Ishikawa (cell line): ENCODE data around the gene GNA15.

Experiments used
- CEBPB ChIP-seq: IDR thresholded peaks from 2 replicates; pipeline ENCODE4 v1.6.1; 2012
- CREB1 ChIP-seq: IDR thresholded peaks from 2 replicates; pipeline ENCODE4 v1.6.1; 2012; ENCODE audit warnings: low read depth
- EGR1 ChIP-seq: IDR thresholded peaks from 2 replicates; pipeline ENCODE4 v1.6.1; 2012
- EP300 ChIP-seq: IDR thresholded peaks from 2 replicates; pipeline ENCODE4 v1.6.1; 2012; ENCODE audit warnings: borderline replicate concordance
- FOXM1 ChIP-seq: IDR thresholded peaks from 2 replicates; pipeline ENCODE4 v1.6.1; 2012; ENCODE audit warnings: low read depth, borderline replicate concordance
- RAD21 ChIP-seq: IDR thresholded peaks from 2 replicates; pipeline ENCODE4 v1.6.1; 2012; ENCODE audit warnings: low read depth
- TAF1 ChIP-seq: IDR thresholded peaks from 2 replicates; pipeline ENCODE4 v1.6.1; 2012; ENCODE audit warnings: low read depth, mild to moderate bottlenecking
- TCF12 ChIP-seq: IDR thresholded peaks from 2 replicates; pipeline ENCODE4 v1.6.1; 2012; ENCODE audit warnings: low read depth
- TEAD4 ChIP-seq: IDR thresholded peaks from 2 replicates; pipeline ENCODE4 v1.6.1; 2012
- YY1 ChIP-seq: IDR thresholded peaks from 2 replicates; pipeline ENCODE4 v1.6.1; 2012; ENCODE audit warnings: low read depth
- ZBTB7A ChIP-seq: IDR thresholded peaks from 2 replicates; pipeline ENCODE4 v1.6.1; 2012; ENCODE audit warnings: low read depth
- TF ChIP-seq, protein P1 (sequence below): IDR thresholded peaks from 2 replicates; pipeline ENCODE4 v1.6.1; 2012
- TF ChIP-seq, protein P2 (sequence below): IDR thresholded peaks from 2 replicates; pipeline ENCODE4 v1.6.1; 2012; ENCODE audit warnings: low read depth, mild to moderate bottlenecking

DNA sequence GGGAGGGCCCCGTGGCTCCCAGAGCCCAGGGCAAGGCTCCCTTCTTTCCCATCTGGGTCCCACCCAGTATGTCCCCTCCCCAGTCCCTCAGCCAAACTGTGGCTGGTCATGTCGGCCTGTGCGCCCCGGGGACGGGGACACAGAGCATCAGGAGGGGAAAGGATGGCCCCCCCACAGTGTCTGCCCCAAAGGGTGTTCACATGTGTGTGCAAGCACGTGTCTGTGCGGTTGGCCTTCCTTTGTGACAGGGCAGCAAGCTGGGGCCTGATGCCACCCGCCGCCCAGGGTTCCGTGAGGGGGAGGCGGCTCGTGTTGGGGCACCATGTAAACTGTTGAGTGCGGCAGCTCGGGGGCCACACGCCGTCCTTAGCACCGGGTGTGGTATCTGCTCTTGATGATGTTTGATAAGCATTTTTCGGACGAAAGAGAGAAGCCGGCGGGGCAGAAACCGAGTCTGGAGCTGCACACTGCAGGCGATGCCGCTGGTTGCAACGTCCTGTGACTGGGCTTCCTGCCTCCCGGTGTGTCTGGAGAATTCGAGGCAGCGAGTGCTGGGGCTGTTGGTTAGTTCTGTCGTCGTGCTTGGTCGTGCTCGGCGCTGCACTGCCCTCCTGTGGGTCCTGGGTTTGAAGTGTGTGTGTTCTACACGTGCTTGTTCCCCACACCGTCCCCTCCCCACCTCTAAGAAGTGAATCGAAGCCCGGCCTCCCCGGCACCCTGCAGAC, 23.3 kb upstream of the GNA15 start:
- TF ChIP-seq EP300 (no peak), CREB1 (no peak), YY1 (no peak), CEBPB (no peak), TCF12 (no peak), RAD21 (no peak), TAF1 (no peak), TEAD4 (no peak), EGR1 (no peak), ZBTB7A (no peak), FOXM1 (no peak)
- TF ChIP-seq, protein P1, sequence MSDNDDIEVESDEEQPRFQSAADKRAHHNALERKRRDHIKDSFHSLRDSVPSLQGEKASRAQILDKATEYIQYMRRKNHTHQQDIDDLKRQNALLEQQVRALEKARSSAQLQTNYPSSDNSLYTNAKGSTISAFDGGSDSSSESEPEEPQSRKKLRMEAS, result no peak
- TF ChIP-seq, protein P2, sequence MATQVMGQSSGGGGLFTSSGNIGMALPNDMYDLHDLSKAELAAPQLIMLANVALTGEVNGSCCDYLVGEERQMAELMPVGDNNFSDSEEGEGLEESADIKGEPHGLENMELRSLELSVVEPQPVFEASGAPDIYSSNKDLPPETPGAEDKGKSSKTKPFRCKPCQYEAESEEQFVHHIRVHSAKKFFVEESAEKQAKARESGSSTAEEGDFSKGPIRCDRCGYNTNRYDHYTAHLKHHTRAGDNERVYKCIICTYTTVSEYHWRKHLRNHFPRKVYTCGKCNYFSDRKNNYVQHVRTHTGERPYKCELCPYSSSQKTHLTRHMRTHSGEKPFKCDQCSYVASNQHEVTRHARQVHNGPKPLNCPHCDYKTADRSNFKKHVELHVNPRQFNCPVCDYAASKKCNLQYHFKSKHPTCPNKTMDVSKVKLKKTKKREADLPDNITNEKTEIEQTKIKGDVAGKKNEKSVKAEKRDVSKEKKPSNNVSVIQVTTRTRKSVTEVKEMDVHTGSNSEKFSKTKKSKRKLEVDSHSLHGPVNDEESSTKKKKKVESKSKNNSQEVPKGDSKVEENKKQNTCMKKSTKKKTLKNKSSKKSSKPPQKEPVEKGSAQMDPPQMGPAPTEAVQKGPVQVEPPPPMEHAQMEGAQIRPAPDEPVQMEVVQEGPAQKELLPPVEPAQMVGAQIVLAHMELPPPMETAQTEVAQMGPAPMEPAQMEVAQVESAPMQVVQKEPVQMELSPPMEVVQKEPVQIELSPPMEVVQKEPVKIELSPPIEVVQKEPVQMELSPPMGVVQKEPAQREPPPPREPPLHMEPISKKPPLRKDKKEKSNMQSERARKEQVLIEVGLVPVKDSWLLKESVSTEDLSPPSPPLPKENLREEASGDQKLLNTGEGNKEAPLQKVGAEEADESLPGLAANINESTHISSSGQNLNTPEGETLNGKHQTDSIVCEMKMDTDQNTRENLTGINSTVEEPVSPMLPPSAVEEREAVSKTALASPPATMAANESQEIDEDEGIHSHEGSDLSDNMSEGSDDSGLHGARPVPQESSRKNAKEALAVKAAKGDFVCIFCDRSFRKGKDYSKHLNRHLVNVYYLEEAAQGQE, result no peak
